AG04450 (cell line): ENCODE measurements around the gene PCNA. TPM values are rescaled to one million over a fixed set of nuclear protein-coding genes. Genes with fewer than 3 reads are reported as not detected.
"Not testable (repeated sequence)": the region's sequence is repeated elsewhere in the genome, so short reads cannot be mapped to it uniquely, and the experiment has no call there.

Experiments
- CTCF ChIA-PET: fragments of 300-600, 350-600 bp; formaldehyde crosslinking; extraction: SDS; loops from one replicate; lab custom pipeline; 2022; ENCODE audit warnings: antibody characterized with exemption, inconsistent platforms; lab: Charles Lee
- POLR2A ChIA-PET: fragments of 350-600 bp; formaldehyde crosslinking; extraction: SDS; loops from one replicate; lab custom pipeline; 2021; ENCODE audit warnings: antibody characterized with exemption, inconsistent platforms; lab: Yijun Ruan, JAX
- DNase-seq: peaks from one replicate; pipeline ENCODE4 v3.0.0-alpha.2; 2011; ENCODE audit warnings: low read depth, low spot score
- H3K27ac ChIP-seq: one replicate; pipeline ENCODE4 v1.5.1; 2012; ENCODE audit warnings: low read depth, low read length, control low read depth
- H3K27me3 ChIP-seq: one replicate; pipeline ENCODE4 v1.6.0; 2012; ENCODE audit warnings: low read length; ENCODE audit not compliant: control insufficient read depth, insufficient read depth
- H3K4me3 ChIP-seq: 2 replicates; pipeline ENCODE4 v1.5.1; 2011; ENCODE audit warnings: mild to moderate bottlenecking, low read depth, low read length, control low read depth
- H3K9me3 ChIP-seq: 2 replicates; pipeline ENCODE4 v1.5.1; 2012; ENCODE audit warnings: low read length; ENCODE audit not compliant: control insufficient read depth, insufficient read depth
- polyA plus RNA-seq: library from polyadenylated mRNA; depleted of rRNA; stranded (reverse); fragments of >200 nt; gene quantifications from 2 replicates; pipeline ENCODE4 v1.2.3, GENCODE V29; 2011
- TF ChIP-seq, protein P1 (sequence below): IDR thresholded peaks from 2 replicates; pipeline ENCODE4 v1.5.1; 2011; ENCODE audit warnings: low read depth, low read length, control low read depth, inconsistent platforms

Gene PCNA
- polyA plus RNA-seq, 1 experiment: 134 TPM

DNA sequence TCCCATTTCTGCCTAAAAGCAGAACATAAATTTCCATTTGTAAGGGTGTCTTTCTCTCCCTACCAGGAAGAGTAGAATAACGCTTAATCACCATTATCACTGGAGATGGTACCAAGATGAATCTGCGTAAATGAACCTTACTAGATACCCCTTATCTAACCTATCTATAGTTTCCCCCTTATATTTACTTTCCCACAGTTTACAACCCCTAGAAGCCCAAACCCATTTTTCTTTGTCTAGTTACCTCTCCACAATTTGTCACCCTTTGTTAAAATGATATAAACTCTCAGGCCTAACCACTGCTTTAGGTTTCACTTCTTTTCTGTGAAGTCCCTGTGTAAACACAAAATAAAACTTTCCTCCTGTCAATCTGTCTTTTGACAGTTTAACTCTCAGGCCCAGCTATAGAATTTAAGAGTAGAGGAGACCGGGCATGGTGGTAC is 45.5 kb downstream of the PCNA start:
- H3K27me3 ChIP-seq: no peaks in the 10 kb centered on the region
- H3K4me3 ChIP-seq: no peak overlapping the region
- ChIA-PET CTCF (interaction anchor here (0.6 kb wide), 1 partner anchor 42 kb away, joined by 3 read pairs; no protein-coding TSS in a partner anchor), POLR2A (no interaction called here)
- TF ChIP-seq, protein P1, sequence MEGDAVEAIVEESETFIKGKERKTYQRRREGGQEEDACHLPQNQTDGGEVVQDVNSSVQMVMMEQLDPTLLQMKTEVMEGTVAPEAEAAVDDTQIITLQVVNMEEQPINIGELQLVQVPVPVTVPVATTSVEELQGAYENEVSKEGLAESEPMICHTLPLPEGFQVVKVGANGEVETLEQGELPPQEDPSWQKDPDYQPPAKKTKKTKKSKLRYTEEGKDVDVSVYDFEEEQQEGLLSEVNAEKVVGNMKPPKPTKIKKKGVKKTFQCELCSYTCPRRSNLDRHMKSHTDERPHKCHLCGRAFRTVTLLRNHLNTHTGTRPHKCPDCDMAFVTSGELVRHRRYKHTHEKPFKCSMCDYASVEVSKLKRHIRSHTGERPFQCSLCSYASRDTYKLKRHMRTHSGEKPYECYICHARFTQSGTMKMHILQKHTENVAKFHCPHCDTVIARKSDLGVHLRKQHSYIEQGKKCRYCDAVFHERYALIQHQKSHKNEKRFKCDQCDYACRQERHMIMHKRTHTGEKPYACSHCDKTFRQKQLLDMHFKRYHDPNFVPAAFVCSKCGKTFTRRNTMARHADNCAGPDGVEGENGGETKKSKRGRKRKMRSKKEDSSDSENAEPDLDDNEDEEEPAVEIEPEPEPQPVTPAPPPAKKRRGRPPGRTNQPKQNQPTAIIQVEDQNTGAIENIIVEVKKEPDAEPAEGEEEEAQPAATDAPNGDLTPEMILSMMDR: no peak
- DNase-seq: no peak
- H3K27ac ChIP-seq: no peak overlapping the region
- no peaks in the 10 kb centered on the region for H3K9me3 ChIP-seq

DNA sequence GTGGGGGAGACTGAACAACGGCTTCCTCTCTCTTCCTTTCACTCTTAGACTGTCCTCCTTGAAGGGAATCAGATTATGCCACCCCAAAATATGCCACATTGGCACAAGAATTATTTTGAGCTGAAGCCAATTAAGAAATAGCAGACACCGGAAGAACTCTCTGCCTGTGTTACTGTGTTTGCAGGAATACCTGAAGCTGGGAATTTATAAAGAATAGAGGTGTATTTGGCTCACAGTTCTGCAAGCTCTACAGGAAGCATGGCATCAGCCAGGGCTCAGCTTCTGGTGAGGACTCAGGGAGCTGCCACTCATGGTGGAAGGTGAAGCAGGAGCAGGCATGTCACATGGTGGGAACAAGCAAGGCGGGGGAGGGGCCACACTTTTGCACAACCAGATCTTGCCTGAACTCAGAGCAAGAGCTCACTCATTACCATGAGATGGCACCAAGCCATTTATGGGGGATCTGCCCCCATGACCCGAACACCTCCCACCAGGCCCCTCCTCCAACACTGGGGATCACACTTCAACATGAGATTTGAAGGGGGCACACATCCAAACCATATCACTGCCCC is 46.0 kb downstream of the PCNA start:
- Histone ChIP-seq H3K9me3 (no peaks in the 10 kb centered on the region), H3K27ac (no peak overlapping the region), H3K27me3 (no peaks in the 10 kb centered on the region), H3K4me3 (no peak overlapping the region)
- TF ChIP-seq, protein P1: no peak
- DNase-seq: no peak
- ChIA-PET POLR2A (no interaction called here), CTCF (interaction anchor here (0.6 kb wide), 1 partner anchor 42 kb away, joined by 3 read pairs; no protein-coding TSS in a partner anchor)

DNA sequence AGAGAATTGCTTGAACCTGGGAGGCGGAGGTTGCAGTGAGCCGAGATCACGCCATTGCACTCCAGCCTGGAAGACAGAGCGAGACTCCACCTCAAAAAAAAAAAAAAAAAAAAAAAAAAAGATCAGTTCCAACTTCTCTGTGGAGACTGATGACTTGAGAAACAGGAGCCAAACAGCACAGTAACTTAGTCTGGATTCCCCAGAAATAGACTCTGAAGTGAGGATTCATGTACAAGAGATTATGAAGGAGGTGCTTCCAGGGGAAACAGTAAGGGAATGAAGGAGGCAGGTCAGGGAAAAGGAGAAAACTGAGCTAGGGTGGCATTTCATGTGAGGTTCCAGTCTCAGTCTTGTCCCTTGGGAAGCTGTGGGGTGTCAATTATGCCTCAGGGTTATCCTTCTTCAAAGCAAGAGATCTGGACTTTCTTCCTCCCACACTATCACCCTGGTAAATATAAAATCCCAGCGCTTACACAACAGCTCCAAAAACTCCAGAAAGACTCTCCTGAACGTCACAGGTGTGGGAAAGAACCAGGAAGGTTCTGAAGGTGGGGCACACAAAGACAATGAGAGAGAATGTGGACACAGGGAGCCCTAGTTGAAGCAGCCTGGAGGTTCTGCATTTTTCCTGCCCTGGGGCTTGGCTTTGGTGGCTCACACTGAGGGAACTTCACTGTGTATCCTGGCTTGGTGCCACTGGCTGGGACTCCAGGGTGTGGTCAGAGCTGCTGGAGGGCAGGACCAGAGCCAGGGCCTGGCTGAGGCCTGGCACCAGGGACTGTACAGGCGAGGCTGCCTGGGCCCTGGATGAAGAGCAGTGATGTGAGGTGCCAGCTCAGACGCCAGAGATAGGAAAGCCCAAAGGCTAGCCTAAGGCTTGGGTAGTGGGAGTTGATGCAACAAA is 46.8 kb downstream of the PCNA start:
- ChIA-PET POLR2A (no interaction called here), CTCF (interaction anchor here (0.7 kb wide), 1 partner anchor 53 kb away, joined by 3 read pairs; no protein-coding TSS in a partner anchor)
- no peaks in the 10 kb centered on the region for H3K27me3 ChIP-seq
- no peaks in the 10 kb centered on the region for H3K9me3 ChIP-seq
- H3K4me3 ChIP-seq: no peak overlapping the region
- TF ChIP-seq, protein P1: no peak
- no peak for DNase-seq
- no peak overlapping the region for H3K27ac ChIP-seq

DNA sequence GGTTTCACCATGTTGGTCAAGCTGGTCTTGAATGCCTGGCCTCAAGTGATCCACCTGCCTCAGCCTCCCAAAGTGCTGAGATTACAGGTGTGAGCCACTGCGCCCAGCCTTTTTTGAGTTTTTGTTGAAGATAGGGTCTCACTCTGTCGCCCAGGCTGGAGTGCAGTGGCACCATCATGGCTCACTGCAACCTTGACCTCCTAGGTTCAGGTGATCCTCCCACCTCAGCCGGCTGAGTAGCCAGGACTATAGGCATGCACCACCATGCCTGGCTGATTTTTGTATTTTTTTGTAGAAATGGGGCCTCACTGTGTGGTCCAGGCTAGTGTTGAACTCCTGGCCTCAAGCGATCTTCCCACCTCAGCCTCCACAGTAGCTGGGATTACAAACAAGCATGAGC is 47.8 kb downstream of the PCNA start:
- CTCF ChIA-PET: interaction anchor here (0.7 kb wide), 1 partner anchor 54 kb away, joined by 3 read pairs; no protein-coding TSS in a partner anchor
- H3K9me3 ChIP-seq, H3K27ac ChIP-seq, H3K4me3 ChIP-seq, POLR2A ChIA-PET, DNase-seq, H3K27me3 ChIP-seq: not testable (repeated sequence)

DNA sequence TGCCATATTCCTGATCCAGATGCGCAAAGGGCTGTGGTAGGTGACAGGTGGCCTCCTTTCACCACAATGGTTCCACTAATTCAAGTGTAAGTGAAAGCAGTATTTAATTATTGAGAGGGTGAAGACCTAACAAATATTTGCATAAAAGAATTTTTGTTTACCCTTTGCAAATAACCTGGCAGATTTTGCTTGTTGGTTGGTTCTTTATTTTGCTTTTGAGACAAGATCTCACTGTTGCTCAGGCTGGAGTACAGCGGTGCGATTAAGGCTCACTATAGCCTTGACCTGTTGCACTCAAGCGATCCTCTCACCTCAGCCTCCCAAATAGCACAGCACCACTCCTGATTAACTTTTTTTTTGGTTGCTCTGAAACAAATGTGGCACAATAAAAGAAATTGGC is 49.2 kb downstream of the PCNA start:
- Histone ChIP-seq H3K27me3 (no peaks in the 10 kb centered on the region), H3K27ac (no peak overlapping the region), H3K9me3 (no peaks in the 10 kb centered on the region), H3K4me3 (no peak overlapping the region)
- TF ChIP-seq, protein P1: no peak
- DNase-seq: no peak
- CTCF ChIA-PET: interaction anchor here (1.1 kb wide), 1 partner anchor 14 kb away, joined by 3 read pairs; no protein-coding TSS in a partner anchor
- POLR2A ChIA-PET: no interaction called here
